Fibroblast of mammary gland (primary cell): ENCODE results near the gene AIG1.

ENCODE experiments used
- DNase-seq: peaks from one replicate; pipeline ENCODE4 v3.0.0-alpha.2; 2010; ENCODE audit warnings: low read depth
- H3K4me3 ChIP-seq: 2 replicates; pipeline ENCODE4 v1.5.1; 2011; ENCODE audit warnings: low read depth, mild to moderate bottlenecking, low read length, moderate library complexity; ENCODE audit not compliant: control insufficient read depth
- TF ChIP-seq, protein P1 (sequence below): conservative IDR thresholded peaks from 2 replicates; pipeline ENCODE4 v1.5.1; 2011; ENCODE audit warnings: low read depth, low read length, inconsistent platforms; ENCODE audit not compliant: control insufficient read depth, insufficient read depth

AIG1 gene

DNA sequence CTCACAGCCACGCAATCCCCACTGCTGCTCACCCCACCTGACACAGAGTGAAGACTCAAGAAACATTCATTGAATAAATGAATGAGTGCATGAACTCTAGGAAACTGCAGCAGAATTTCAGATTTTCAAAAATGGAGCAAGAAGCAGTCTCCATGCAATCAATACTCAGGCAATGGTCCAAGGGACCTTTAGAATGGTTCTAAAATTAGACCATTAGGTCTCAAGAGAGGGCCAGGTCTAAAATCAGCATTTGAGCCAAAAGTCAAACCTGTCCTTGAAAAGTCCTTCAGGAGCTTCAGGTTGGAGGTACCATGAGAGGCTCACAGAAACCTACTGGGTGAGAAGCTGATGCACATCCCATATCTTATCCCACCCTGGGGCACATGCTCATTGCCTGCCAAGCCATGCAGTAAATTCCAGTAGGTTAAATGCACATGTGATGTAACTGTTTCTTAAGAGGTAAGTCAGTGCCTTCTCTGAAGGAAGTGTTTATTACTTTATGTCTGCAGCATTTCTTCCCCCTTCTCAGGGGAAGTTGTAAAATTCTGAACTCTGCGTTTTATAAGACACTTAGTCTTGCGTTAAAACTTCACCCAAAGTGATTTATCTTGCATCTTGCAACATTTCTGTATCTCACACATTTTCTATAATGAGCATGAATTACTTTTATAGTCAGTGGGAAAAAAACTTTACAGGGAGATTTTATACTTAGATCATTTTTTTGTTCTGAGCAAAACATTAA lies 263.2 kb downstream of the AIG1 start:
- TF ChIP-seq, protein P1, sequence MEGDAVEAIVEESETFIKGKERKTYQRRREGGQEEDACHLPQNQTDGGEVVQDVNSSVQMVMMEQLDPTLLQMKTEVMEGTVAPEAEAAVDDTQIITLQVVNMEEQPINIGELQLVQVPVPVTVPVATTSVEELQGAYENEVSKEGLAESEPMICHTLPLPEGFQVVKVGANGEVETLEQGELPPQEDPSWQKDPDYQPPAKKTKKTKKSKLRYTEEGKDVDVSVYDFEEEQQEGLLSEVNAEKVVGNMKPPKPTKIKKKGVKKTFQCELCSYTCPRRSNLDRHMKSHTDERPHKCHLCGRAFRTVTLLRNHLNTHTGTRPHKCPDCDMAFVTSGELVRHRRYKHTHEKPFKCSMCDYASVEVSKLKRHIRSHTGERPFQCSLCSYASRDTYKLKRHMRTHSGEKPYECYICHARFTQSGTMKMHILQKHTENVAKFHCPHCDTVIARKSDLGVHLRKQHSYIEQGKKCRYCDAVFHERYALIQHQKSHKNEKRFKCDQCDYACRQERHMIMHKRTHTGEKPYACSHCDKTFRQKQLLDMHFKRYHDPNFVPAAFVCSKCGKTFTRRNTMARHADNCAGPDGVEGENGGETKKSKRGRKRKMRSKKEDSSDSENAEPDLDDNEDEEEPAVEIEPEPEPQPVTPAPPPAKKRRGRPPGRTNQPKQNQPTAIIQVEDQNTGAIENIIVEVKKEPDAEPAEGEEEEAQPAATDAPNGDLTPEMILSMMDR: no peak
- DNase-seq: no peak
- no peak overlapping the region for H3K4me3 ChIP-seq

DNA sequence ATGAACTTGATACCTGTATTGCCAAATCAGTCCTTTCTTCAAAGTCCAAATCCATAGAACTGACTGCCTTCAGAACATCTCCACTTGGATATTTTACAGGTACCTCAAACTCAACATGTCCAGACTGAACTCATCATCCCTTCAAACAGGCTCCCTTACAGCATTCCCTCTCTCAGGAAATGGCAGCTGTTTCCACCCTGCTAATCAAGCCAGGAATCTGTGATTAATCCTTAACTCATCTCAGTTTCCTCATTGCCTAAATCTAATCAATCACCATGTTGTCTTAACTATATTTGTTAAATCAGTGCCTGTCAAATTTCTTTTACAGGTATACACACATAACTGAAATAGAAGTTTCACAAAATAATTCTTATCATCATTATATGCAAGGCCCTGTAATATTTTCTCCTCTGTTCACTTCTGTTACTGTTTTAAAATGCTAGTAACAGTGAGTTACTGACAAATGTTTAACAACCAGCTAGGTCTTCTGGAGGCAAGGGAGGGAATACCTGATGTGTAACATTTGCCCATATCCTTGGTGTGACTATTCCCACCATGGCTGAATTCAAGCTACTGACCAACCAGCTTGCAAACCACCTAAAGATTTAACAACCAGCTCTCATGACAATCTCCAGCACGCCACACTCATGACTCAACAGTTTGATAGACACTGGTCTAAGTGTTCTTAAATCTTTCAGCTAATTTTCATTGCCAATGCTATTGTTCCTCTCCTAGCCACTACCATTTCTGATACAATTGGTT lies 264.9 kb downstream of the AIG1 start:
- DNase-seq: peak; percentile 74
- no peak overlapping the region for H3K4me3 ChIP-seq
- TF ChIP-seq, protein P1: no peak

DNA sequence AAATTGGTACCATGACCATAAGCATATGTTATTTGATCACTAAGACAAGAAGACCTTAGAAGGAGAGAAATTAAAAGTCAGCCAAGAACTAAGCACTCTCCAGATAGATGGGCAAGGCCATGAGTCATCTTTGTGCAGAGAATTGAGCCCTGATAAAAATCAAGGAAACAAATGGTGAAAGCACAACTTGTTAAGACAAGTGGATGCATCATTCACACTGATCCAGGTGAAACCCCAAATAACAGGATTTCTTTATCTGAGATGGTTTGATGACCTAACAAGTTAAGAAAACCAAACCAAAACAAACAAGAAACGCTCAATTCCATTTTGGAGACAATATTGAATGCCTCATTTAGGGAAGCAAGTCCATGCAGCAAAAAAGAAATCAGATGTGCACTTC lies 268.2 kb downstream of the AIG1 start:
- H3K4me3 ChIP-seq: no peak overlapping the region
- TF ChIP-seq, protein P1: no peak
- DNase-seq: no peak

DNA sequence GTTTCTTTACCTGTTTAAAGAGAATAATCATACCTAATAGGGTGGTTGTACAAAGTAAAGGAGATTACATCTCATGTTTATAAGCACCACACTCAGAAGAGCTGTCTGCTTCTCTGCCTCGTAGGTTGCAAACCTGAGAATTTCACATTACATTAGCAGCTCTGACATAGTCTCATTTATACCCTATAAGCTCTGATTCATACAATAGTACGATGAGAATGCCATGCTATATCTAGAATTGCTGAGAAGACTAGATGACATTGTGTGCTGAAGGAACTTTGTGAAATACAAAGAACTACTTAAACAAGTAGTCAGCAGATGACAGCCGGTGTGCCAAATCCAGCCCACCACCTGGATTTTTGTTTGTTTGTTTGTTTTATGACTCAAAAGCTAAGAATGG lies 268.6 kb downstream of the AIG1 start:
- no peak overlapping the region for H3K4me3 ChIP-seq
- TF ChIP-seq, protein P1: no peak
- no peak for DNase-seq

DNA sequence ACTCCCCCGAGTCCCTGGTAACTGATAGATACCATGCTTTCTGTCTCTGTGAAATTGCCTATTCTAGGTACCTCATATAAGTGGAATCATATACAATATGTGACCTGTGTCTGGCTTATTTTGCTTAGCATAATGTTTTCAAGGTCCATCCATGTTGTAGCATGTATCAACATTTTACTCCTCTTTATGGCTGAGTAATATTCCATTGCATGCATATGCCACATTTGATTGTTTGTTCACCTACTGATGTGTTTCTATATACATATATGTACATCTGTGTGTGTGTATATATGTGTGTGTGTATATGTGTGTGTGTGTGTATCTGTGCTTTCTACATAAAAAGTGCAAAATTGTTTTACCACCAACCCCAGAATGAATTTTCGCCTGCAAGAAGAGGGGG lies 270.7 kb downstream of the AIG1 start:
- TF ChIP-seq, protein P1: no peak
- no peak for DNase-seq
- H3K4me3 ChIP-seq: no peak overlapping the region

DNA sequence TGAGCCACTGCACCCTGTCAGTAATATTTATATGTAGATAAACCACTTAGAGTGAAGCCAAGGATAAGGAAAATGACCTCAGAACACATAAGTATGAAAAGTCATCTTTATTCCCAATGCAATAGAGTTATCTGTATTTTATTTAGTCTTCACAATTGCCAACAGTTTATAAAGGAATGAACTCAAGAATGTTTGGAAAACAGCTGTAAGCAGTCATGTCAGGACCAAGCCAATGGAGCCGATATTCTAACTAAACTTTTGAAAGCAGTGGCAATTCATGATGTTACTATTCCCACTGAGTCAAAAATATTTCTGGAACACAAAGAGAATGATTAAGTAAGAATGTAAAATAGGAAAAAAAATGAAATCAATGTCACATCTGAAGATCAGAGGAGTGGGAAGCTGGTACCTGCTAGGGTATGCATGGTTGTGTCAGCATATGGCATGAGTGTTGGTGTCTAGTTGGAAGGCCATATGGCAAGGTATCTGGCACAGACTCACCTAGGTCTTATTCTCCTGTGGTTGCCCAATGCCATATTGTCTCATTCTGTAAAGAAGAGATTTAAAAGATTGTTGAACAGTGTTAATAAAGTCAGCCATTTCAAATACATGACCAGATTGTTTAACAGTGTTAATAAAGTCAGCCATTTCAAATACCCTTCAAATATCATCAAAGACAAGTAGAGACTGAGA lies 271.6 kb downstream of the AIG1 start:
- no peak overlapping the region for H3K4me3 ChIP-seq
- TF ChIP-seq, protein P1: no peak
- no peak for DNase-seq
